HepG2 (cell line): ENCODE results near the gene PIGV. TPM values are rescaled to one million over a fixed set of nuclear protein-coding genes. Genes with fewer than 3 reads are reported as not detected.

Experiments
- ATF7 ChIP-seq, 2 experiments: fragments of 450-650 bp in 1 of 2; sonication (generic) in 1 of 2; formaldehyde crosslinking in 1 of 2; IDR thresholded peaks; 2 replicates each; pipeline versions ENCODE4 v1.4.0 to v1.6.1; 2016 to 2020; ENCODE audit warnings: antibody characterized with exemption in 1 of 2, mild to moderate bottlenecking in 1 of 2, missing genetic modification reagents in 1 of 2
- FOXK1 ChIP-seq: sonication (generic); formaldehyde crosslinking; IDR thresholded peaks from 2 replicates; pipeline ENCODE4 v1.4.0; 2020; ENCODE audit warnings: low read depth, missing genetic modification reagents, borderline replicate concordance
- GLI4 ChIP-seq: sonication (generic); formaldehyde crosslinking; IDR thresholded peaks from 2 replicates; pipeline ENCODE4 v1.5.1; 2020; ENCODE audit warnings: missing genetic modification reagents, mild to moderate bottlenecking, moderate library complexity, borderline replicate concordance
- MLXIP ChIP-seq: sonication (generic); formaldehyde crosslinking; IDR thresholded peaks from 2 replicates; pipeline ENCODE4 v1.9.0; 2021; ENCODE audit warnings: missing genetic modification reagents, borderline replicate concordance
- PHF21A ChIP-seq: sonication (generic); formaldehyde crosslinking; IDR thresholded peaks from 2 replicates; pipeline ENCODE4 v1.5.0; 2020; ENCODE audit warnings: mild to moderate bottlenecking, missing genetic modification reagents
- RXRA ChIP-seq: sonication (generic); formaldehyde crosslinking; IDR thresholded peaks from 2 replicates; pipeline ENCODE4 v1.5.1; 2020; ENCODE audit warnings: missing genetic modification reagents
- SRF ChIP-seq: IDR thresholded peaks from 2 replicates; pipeline ENCODE4 v1.6.1; 2011; ENCODE audit warnings: mild to moderate bottlenecking, low read depth, low read length, moderate library complexity
- SUZ12 ChIP-seq: fragments of 150-350 bp; IDR thresholded peaks from 2 replicates; pipeline ENCODE4 v1.6.1; 2014; ENCODE audit warnings: low read depth, low read length
- TRAFD1 ChIP-seq: sonication (generic); formaldehyde crosslinking; IDR thresholded peaks from 2 replicates; pipeline ENCODE4 v1.5.1; 2020; ENCODE audit warnings: missing genetic modification reagents, mild to moderate bottlenecking, borderline replicate concordance
- ZFP91 ChIP-seq: sonication (generic); formaldehyde crosslinking; IDR thresholded peaks from 2 replicates; pipeline ENCODE4 v1.9.0; 2022; ENCODE audit warnings: missing genetic modification reagents, mild to moderate bottlenecking, borderline replicate concordance
- ZHX2 ChIP-seq, 2 experiments: sonication (generic) in 1 of 2; formaldehyde crosslinking in 1 of 2; IDR thresholded peaks; 2 replicates each; pipeline versions ENCODE4 v1.6.1 to v1.9.0; 2014 to 2022; ENCODE audit warnings: antibody characterized with exemption in 1 of 2, borderline replicate concordance in 1 of 2, inconsistent platforms in 1 of 2, low read depth in 1 of 2, missing genetic modification reagents in 1 of 2
- ZMYM2 ChIP-seq: sonication (generic); formaldehyde crosslinking; IDR thresholded peaks from 2 replicates; pipeline ENCODE4 v1.8.0; 2022; ENCODE audit warnings: mild to moderate bottlenecking, missing genetic modification reagents
- ZNF232 ChIP-seq: sonication (generic); formaldehyde crosslinking; IDR thresholded peaks from 2 replicates; pipeline ENCODE4 v1.4.0; 2020; ENCODE audit warnings: missing genetic modification reagents, borderline replicate concordance
- ZNF816 ChIP-seq: sonication (generic); formaldehyde crosslinking; IDR thresholded peaks from 2 replicates; pipeline ENCODE4 v1.8.0; 2022; ENCODE audit warnings: missing genetic modification reagents, mild to moderate bottlenecking, borderline replicate concordance
- polyA plus RNA-seq, 8 experiments: library from polyadenylated mRNA; depleted of rRNA in 3 of 8; stranded (reverse) in 7 of 8; unstranded in 1 of 8; fragments of >200 nt; fragmentation: Illumina TruSeq in 4 of 8; extraction: Trizol in 4 of 8; gene quantifications; 2 replicates each; pipeline versions ENCODE4 v1.2.1 to v1.2.3, GENCODE V29; 2011 to 2016; ENCODE audit warnings: low read depth in 4 of 8, missing spikeins in 1 of 8, mixed read lengths in 1 of 8; ENCODE audit not compliant: insufficient read depth in 1 of 8
- total RNA-seq, 5 experiments: library from RNA; depleted of rRNA; stranded (reverse); fragments of >200 nt; fragmentation: Illumina TruSeq; extraction: Trizol; gene quantifications; 2 replicates each; pipeline ENCODE4 v1.2.3, GENCODE V29; 2016; ENCODE audit warnings: low read depth in 1 of 5

The PIGV gene
- total and polyA plus RNA-seq, 2 of the 13 experiments (the other 11 are each of a cell fraction or from before 2014, with no cell fraction given): 13.5 to 22.7 TPM

GRCh38 chr1:26787706-26788514 is at the start of gene PIGV (continued):
- TF ChIP-seq MLXIP (CRISPR knock-in tag) (no peak), ZNF232 (CRISPR knock-in tag) (no peak; the same call in 1 of the 2 replicates), PHF21A (CRISPR knock-in tag) (no peak), FOXK1 (CRISPR knock-in tag) (no peak; the same call in 1 of the 2 replicates), TRAFD1 (CRISPR knock-in tag) (no peak), ZHX2 (IDR thresholded peaks at IDR 0.05; ENCODE audit: low read depth) (peak; percentile 81; the same call in 1 of the 2 replicates), ZHX2 (CRISPR knock-in tag; IDR thresholded peaks at IDR 0.05; ENCODE audit: borderline replicate concordance) (no peak), ZMYM2 (CRISPR knock-in tag) (no peak), GLI4 (CRISPR knock-in tag) (peak; percentile 86; the same call in 1 of the 2 replicates), ATF7 (IDR thresholded peaks at IDR 0.05) (no peak), ATF7 (CRISPR knock-in tag; IDR thresholded peaks at IDR 0.05) (peak; percentile 43; the same call in 1 of the 2 replicates), ZFP91 (peak; percentile 16; the same call in 1 of the 2 replicates), SRF (no peak), ZNF816 (CRISPR knock-in tag) (no peak), SUZ12 (no peak), RXRA (CRISPR knock-in tag) (peak; percentile 32; the same call in 1 of the 2 replicates)
